Spinal cord (tissue), 10 donors: Measurements from ENCODE around the gene GOLIM4. TPM values are rescaled to one million over a fixed set of nuclear protein-coding genes. Genes with fewer than 3 reads are reported as not detected.
A peak's percentile ranks its signal among the peaks of the same experiment; 100 is the strongest.

Experiments used
- DNase-seq, 6 donors: peaks; one replicate each; pipeline versions ENCODE4 v3.0.0 to v3.0.0-alpha.2; 2013 to 2015; ENCODE audit warnings: low spot score in 6 of 6, low read depth in 4 of 6
- H3K27ac ChIP-seq: one replicate; pipeline ENCODE4 v1.5.1; 2013; ENCODE audit warnings: low read depth, low read length, control low read depth
- H3K27me3 ChIP-seq: one replicate; pipeline ENCODE4 v1.6.1; 2013; ENCODE audit warnings: low read length; ENCODE audit not compliant: control insufficient read depth, insufficient read depth
- H3K36me3 ChIP-seq: one replicate; pipeline ENCODE4 v1.6.1; 2013; ENCODE audit warnings: low read length; ENCODE audit not compliant: control insufficient read depth, insufficient read depth
- H3K4me1 ChIP-seq: one replicate; pipeline ENCODE4 v1.6.1; 2013; ENCODE audit warnings: low read length; ENCODE audit not compliant: control insufficient read depth, insufficient read depth
- H3K4me3 ChIP-seq: one replicate; pipeline ENCODE4 v1.5.1; 2013; ENCODE audit warnings: low read depth, low read length, control low read depth
- H3K9me3 ChIP-seq: one replicate; pipeline ENCODE4 v1.6.1; 2013; ENCODE audit warnings: low read length; ENCODE audit not compliant: control insufficient read depth, insufficient read depth
- WGBS: methylation state at CpG from one replicate; pipeline ENCODE4 v1.1.5; 2013; ENCODE audit warnings: missing lambda C conversion rate; ENCODE audit not compliant: insufficient coverage; 5-methylcytosine and 5-hydroxymethylcytosine counted together
- polyA plus RNA-seq, 2 donors: library from polyadenylated mRNA; unstranded; fragments of 120-200 nt; gene quantifications; one replicate each; pipeline ENCODE4 v1.2.1, GENCODE V29; 2013; ENCODE audit not compliant: insufficient read length in 2 of 2
- total RNA-seq, 2 donors: library from RNA; depleted of rRNA in 1 of 2; stranded (reverse); fragments of 120-200 nt in 1 of 2; fragments of >200 nt in 1 of 2; gene quantifications; one replicate each; pipeline versions ENCODE4 v1.2.3 to v1.2.4, GENCODE V29; 2013 to 2014
- donor health status: healthy.

The GOLIM4 gene
- total and polyA plus RNA-seq, 4 donors: 61.8 to 90.2 (median 64.2) TPM

- no peak for DNase-seq
- Histone ChIP-seq H3K9me3 (peaks cover 3% of the 10 kb centered on the region), H3K36me3 (no peaks in the 10 kb centered on the region), H3K4me1 (no peaks in the 10 kb centered on the region), H3K27me3 (no peaks in the 10 kb centered on the region), H3K27ac (no peak overlapping the region), H3K4me3 (no peak overlapping the region)
- no CpG with 5 or more reads among the region's 2 CpGs for WGBS
These were observed 43.2 kb downstream of the GOLIM4 start for GRCh38 chr3:168052515-168052914.

- Histone ChIP-seq H3K36me3 (no peaks in the 10 kb centered on the region), H3K4me1 (no peaks in the 10 kb centered on the region), H3K27me3 (no peaks in the 10 kb centered on the region), H3K27ac (no peak overlapping the region), H3K9me3 (peaks cover 3% of the 10 kb centered on the region), H3K4me3 (no peak overlapping the region)
- WGBS: 61% methylated on average over 4 of the region's 9 CpGs
- DNase-seq: no peak
These were observed 43.9 kb downstream of the GOLIM4 start for GRCh38 chr3:168051531-168052471.

GRCh38 chr3:168051070-168051469 is 44.7 kb downstream of the GOLIM4 start:
- no peaks in the 10 kb centered on the region for H3K4me1 ChIP-seq
- DNase-seq: no peak
- no peaks in the 10 kb centered on the region for H3K27me3 ChIP-seq
- no peaks in the 10 kb centered on the region for H3K9me3 ChIP-seq
- no peak overlapping the region for H3K27ac ChIP-seq
- H3K36me3 ChIP-seq: no peaks in the 10 kb centered on the region
- no peak overlapping the region for H3K4me3 ChIP-seq

GRCh38 chr3:168049367-168049974 is 46.3 kb downstream of the GOLIM4 start:
- peak in 1 of 6 donors; percentile 27 for DNase-seq
- WGBS: 76% methylated on average over 5 of the region's 6 CpGs
- Histone ChIP-seq H3K4me3 (no peak overlapping the region), H3K27ac (peak overlapping the region; percentile 4), H3K36me3 (no peaks in the 10 kb centered on the region), H3K27me3 (no peaks in the 10 kb centered on the region), H3K4me1 (no peaks in the 10 kb centered on the region), H3K9me3 (no peaks in the 10 kb centered on the region)

- no CpG with 5 or more reads among the region's 5 CpGs for WGBS
- Histone ChIP-seq H3K36me3 (no peaks in the 10 kb centered on the region), H3K4me3 (no peak overlapping the region), H3K4me1 (no peaks in the 10 kb centered on the region), H3K9me3 (no peaks in the 10 kb centered on the region), H3K27me3 (no peaks in the 10 kb centered on the region), H3K27ac (no peak overlapping the region)
- DNase-seq: peak in 1 of 6 donors; percentile 26
These were observed 47.1 kb downstream of the GOLIM4 start for GRCh38 chr3:168048414-168049330.

GRCh38 chr3:168047936-168048335 is 47.8 kb downstream of the GOLIM4 start:
- Histone ChIP-seq H3K27ac (no peak overlapping the region), H3K4me1 (no peaks in the 10 kb centered on the region), H3K27me3 (no peaks in the 10 kb centered on the region), H3K4me3 (no peak overlapping the region), H3K36me3 (no peaks in the 10 kb centered on the region), H3K9me3 (no peaks in the 10 kb centered on the region)
- DNase-seq: no peak
- no CpG with 5 or more reads among the region's 3 CpGs for WGBS

- no peaks in the 10 kb centered on the region for H3K9me3 ChIP-seq
- H3K27ac ChIP-seq: no peak overlapping the region
- H3K27me3 ChIP-seq: no peaks in the 10 kb centered on the region
- no peak overlapping the region for H3K4me3 ChIP-seq
- DNase-seq: peak; percentile 49 to 96 (median 68)
- H3K4me1 ChIP-seq: no peaks in the 10 kb centered on the region
- no CpG with 5 or more reads among the region's 1 CpG for WGBS
- H3K36me3 ChIP-seq: peaks cover under 1% of the 10 kb centered on the region
These were observed 48.4 kb downstream of the GOLIM4 start for GRCh38 chr3:168047190-168047795.

- no peak overlapping the region for H3K27ac ChIP-seq
- no peak for DNase-seq
- 35% methylated on average over 5 of the region's 6 CpGs for WGBS
- no peak overlapping the region for H3K4me3 ChIP-seq
- peaks cover 3% of the 10 kb centered on the region for H3K36me3 ChIP-seq
- no peaks in the 10 kb centered on the region for H3K4me1 ChIP-seq
- H3K27me3 ChIP-seq: no peaks in the 10 kb centered on the region
- H3K9me3 ChIP-seq: no peaks in the 10 kb centered on the region
These were observed 51.7 kb downstream of the GOLIM4 start for GRCh38 chr3:168044049-168044448.

- H3K27ac ChIP-seq: no peak overlapping the region
- H3K4me3 ChIP-seq: no peak overlapping the region
- no peaks in the 10 kb centered on the region for H3K27me3 ChIP-seq
- H3K4me1 ChIP-seq: peaks cover 3% of the 10 kb centered on the region
- peak in 3 of 6 donors; percentile 24 to 86 (median 71) for DNase-seq
- H3K36me3 ChIP-seq: peaks cover 6% of the 10 kb centered on the region
- no peaks in the 10 kb centered on the region for H3K9me3 ChIP-seq
- no CpG with 5 or more reads among the region's 6 CpGs for WGBS
These were observed 55.0 kb downstream of the GOLIM4 start for GRCh38 chr3:168040607-168041208.
